Stimulated activated CD4-positive, alpha-beta T cell treated with anti-CD3 and anti-CD28 coated beads, Interleukin-2, amount 100 ng/mL, for 48 hours (primary cell): Measurements from ENCODE around the gene JAML.

ENCODE experiments used
- DNase-seq, 2 donors: peaks; one replicate each; pipeline ENCODE4 v3.0.0-alpha.2; 2020

Gene JAML

GRCh38 chr11:118164885-118165284, 59.9 kb downstream of the JAML start:
- no peak for DNase-seq

GRCh38 chr11:118163494-118163893, 61.3 kb downstream of the JAML start:
- no peak for DNase-seq

- DNase-seq: no peak
Measured at GRCh38 chr11:118162846-118163245, 62.0 kb downstream of the JAML start.

- no peak for DNase-seq
Measured at GRCh38 chr11:118161786-118162185, 63.0 kb downstream of the JAML start.

- no peak for DNase-seq
Measured at GRCh38 chr11:118157186-118157895, 67.5 kb downstream of the JAML start.

GRCh38 chr11:118156531-118157185, 68.2 kb downstream of the JAML start:
- no peak for DNase-seq

- DNase-seq: no peak
Measured at GRCh38 chr11:118155776-118156530, 68.9 kb downstream of the JAML start.

GRCh38 chr11:118154641-118155040, 70.2 kb downstream of the JAML start:
- DNase-seq: no peak

GRCh38 chr11:118153976-118154375, 70.8 kb downstream of the JAML start:
- DNase-seq: no peak

GRCh38 chr11:118153516-118153915, 71.3 kb downstream of the JAML start:
- no peak for DNase-seq

- DNase-seq: no peak
Measured at GRCh38 chr11:118152552-118153471, 72.0 kb downstream of the JAML start, which contains the start of gene SCN4B. TSS of gene SCN4B (minus strand) at chr11:118152823. CDS start at chr11:118152673, 150 bp downstream.

GRCh38 chr11:118152020-118152551, 72.7 kb downstream of the JAML start:
- no peak for DNase-seq

GRCh38 chr11:118151431-118151830, 73.4 kb downstream of the JAML start:
- no peak for DNase-seq

- no peak for DNase-seq
Measured at GRCh38 chr11:118149493-118149892, 75.3 kb downstream of the JAML start.

- no peak for DNase-seq
Measured at GRCh38 chr11:118148856-118149255, 76.0 kb downstream of the JAML start.

GRCh38 chr11:118148240-118148639, 76.6 kb downstream of the JAML start:
- DNase-seq: no peak

- no peak for DNase-seq
Measured at GRCh38 chr11:118147502-118147901, 77.3 kb downstream of the JAML start.

- DNase-seq: no peak
Measured at GRCh38 chr11:118146554-118146953, 78.3 kb downstream of the JAML start.

GRCh38 chr11:118145285-118146227, 79.3 kb downstream of the JAML start:
- peak; percentile 91 to 92 for DNase-seq

- no peak for DNase-seq
Measured at GRCh38 chr11:118144301-118145268, 80.2 kb downstream of the JAML start.
